Suppressor macrophage treated with lipopolysaccharide for 4 hours (primary cell): Measurements from ENCODE around the gene FOXO3B.
"Not testable (repeated sequence)": the region's sequence is repeated elsewhere in the genome, so short reads cannot be mapped to it uniquely, and the experiment has no call there.

Experiments
- DNase-seq: peaks from one replicate; pipeline ENCODE4 v3.0.0-alpha.2; 2020

FOXO3B gene

GRCh38 chr17:18644291-18644690, 37.8 kb downstream of the FOXO3B start, which contains the start of gene TBC1D28:
TSS of gene TBC1D28 (minus strand) at chr17:18644391. CDS start at chr17:18641352, 3,039 bp downstream.
- not testable (repeated sequence) for DNase-seq

- DNase-seq = not testable (repeated sequence)
Observed at GRCh38 chr17:18643124-18643523, 39.0 kb downstream of the FOXO3B start.

- DNase-seq = not testable (repeated sequence)
Observed at GRCh38 chr17:18638357-18638756, 43.8 kb downstream of the FOXO3B start.

- DNase-seq = not testable (repeated sequence)
Observed at GRCh38 chr17:18636237-18636636, 45.9 kb downstream of the FOXO3B start.

- DNase-seq = not testable (repeated sequence)
Observed at GRCh38 chr17:18635773-18636172, 46.3 kb downstream of the FOXO3B start.

GRCh38 chr17:18634550-18635263, 47.4 kb downstream of the FOXO3B start:
- DNase-seq = not testable (repeated sequence)
